T-helper 2 cell (primary cell): ENCODE measurements around the gene CYP4A22.
"Not testable (repeated sequence)": the region's sequence is repeated elsewhere in the genome, so short reads cannot be mapped to it uniquely, and the experiment has no call there.

ENCODE experiments used
- DNase-seq, 5 experiments: peaks; one replicate each; pipeline versions ENCODE4 v3.0.0 to v3.0.0-alpha.2; 2012 to 2022
- total RNA-seq, 2 donors: gene quantifications; one replicate each; lab custom pipeline; 2026; lab: John Stamatoyannopoulos, UW

CYP4A22 gene, protein sequence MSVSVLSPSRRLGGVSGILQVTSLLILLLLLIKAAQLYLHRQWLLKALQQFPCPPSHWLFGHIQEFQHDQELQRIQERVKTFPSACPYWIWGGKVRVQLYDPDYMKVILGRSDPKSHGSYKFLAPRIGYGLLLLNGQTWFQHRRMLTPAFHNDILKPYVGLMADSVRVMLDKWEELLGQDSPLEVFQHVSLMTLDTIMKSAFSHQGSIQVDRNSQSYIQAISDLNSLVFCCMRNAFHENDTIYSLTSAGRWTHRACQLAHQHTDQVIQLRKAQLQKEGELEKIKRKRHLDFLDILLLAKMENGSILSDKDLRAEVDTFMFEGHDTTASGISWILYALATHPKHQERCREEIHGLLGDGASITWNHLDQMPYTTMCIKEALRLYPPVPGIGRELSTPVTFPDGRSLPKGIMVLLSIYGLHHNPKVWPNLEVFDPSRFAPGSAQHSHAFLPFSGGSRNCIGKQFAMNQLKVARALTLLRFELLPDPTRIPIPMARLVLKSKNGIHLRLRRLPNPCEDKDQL
- total RNA-seq, result 0 reads per million in 2 donors

DNA sequence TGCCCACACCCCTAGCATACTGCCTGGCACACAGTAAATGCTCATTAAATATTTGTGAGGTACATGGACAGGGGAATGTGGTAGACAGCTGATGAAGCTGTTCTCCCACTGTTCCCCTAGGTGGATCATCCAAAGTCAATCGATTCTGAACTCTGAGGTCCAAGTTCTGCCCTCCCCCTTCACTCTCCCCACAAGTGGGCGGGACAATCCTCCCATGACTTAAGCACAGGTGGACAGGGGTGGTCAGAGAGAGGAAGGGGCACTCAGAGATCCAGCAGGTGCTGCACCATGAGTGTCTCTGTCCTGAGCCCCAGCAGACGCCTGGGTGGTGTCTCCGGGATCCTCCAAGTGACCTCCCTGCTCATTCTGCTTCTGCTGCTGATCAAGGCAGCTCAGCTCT lies at the start of gene CYP4A22:
Gene CYP4A22, plus strand, starts transcription at position 244 of the 400 bp plus-strand sequence. Its CDS starts 45 bp downstream, at position 289.
- no peak for DNase-seq

- peak in 1 of 5 experiments; percentile 24 for DNase-seq
Observed at GRCh38 chr1:47089356-47089755, 47.9 kb upstream of the CYP4A22 start.

DNA sequence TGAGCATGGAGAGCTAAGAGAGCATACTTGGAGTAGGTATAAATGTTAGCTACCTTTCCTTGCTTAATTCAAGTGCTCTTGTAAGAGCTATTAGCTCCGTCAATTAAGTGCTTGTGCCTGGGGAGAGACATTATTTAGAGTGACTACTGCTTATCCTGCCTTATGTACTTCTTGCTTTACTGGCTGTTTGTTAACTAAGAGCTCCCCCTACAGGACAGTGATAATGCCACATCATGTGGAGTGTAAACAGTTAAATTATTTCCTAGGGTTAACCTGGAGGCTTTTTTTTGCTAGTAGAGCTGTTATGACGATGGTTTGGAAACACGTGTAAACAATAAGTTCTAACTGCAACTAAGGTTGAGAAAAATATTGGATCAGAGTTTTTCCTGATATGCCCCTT lies 45.8 kb upstream of the CYP4A22 start:
- DNase-seq, result not testable (repeated sequence)

GRCh38 chr1:47104816-47105215 lies 32.4 kb upstream of the CYP4A22 start:
- DNase-seq, result no peak

GRCh38 chr1:47106792-47107191 lies 30.4 kb upstream of the CYP4A22 start:
- DNase-seq, result no peak

GRCh38 chr1:47107851-47108574 lies 29.2 kb upstream of the CYP4A22 start:
- DNase-seq, result not testable (repeated sequence)

GRCh38 chr1:47109482-47109881 lies 27.8 kb upstream of the CYP4A22 start:
- not testable (repeated sequence) for DNase-seq

GRCh38 chr1:47113178-47113577 lies 24.1 kb upstream of the CYP4A22 start:
- no peak for DNase-seq

DNA sequence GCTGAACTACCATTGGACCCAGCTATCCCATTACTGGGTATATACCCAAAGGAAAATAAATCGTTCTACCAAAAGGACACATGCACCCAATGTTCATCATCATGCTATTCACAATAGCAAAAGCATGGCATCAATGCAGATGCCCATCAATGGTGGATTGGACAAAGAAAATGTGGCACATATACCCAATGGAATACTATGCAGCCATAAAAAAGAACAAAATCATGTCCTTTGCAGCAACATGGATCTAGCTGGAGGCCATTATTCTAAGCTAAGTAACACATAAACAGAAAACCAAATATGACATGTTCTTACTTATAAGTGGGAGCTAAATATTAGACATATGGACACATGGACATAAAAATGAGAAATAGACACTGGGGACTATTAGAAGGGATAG lies 16.2 kb upstream of the CYP4A22 start:
- not testable (repeated sequence) for DNase-seq

DNA sequence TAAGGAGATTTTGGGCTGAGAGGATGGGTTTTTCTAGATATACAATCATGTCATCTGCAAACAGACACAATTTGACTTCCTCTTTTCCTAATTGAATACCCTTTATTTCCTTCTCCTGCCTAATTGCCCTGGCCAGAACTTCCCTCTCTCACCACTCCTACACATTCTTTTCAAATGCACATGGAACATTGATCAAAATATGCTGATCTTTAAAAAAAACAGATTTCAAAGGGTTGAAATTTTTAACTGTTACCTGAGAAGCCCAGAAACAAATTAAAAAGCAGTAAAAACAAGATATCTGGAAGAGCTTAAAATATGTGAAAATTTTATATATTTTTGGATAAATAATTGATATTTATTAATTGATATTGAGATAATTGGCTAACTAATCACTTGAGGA lies 12.4 kb upstream of the CYP4A22 start:
- DNase-seq, result not testable (repeated sequence)

GRCh38 chr1:47126997-47127396 lies 10.2 kb upstream of the CYP4A22 start:
- DNase-seq, result not testable (repeated sequence)

DNA sequence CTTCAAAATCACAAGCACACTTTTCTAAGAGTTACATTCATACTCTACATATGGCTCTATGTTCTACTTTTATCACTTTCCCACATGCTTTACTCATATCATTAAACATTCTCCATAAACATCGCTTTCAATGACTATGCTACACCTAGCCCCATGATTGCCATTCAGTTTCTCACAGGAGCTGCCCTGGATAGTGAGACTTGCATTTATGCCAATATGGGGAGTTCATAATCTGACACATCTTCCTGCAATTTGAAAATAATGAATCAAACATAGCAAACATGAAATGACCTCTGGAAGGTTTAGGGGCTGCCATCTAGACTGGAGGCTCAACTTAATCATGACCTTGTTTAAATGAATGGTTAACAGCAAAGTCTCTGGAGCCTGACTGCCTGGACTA lies 9.0 kb upstream of the CYP4A22 start:
- DNase-seq, result no peak

DNA sequence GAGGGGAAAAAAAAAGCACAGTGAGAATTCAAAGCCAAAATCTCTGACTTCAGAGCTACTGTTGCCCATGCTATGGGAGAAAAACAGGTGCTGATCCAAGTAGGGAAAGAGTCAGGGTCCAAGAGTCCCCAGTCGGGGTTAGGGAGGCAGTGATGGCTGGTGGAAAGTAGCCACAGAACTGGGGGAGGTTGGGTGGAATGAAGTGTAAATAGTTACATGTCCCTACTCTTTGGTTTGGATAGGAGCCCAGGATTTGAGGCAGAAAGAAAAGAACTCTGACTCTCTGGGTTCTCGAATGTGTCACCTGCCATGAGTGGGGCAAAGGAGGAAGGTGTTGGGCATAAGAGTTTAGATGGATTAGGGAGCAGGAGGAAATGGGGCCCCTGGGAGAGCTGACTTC lies 8.4 kb upstream of the CYP4A22 start:
- not testable (repeated sequence) for DNase-seq

DNA sequence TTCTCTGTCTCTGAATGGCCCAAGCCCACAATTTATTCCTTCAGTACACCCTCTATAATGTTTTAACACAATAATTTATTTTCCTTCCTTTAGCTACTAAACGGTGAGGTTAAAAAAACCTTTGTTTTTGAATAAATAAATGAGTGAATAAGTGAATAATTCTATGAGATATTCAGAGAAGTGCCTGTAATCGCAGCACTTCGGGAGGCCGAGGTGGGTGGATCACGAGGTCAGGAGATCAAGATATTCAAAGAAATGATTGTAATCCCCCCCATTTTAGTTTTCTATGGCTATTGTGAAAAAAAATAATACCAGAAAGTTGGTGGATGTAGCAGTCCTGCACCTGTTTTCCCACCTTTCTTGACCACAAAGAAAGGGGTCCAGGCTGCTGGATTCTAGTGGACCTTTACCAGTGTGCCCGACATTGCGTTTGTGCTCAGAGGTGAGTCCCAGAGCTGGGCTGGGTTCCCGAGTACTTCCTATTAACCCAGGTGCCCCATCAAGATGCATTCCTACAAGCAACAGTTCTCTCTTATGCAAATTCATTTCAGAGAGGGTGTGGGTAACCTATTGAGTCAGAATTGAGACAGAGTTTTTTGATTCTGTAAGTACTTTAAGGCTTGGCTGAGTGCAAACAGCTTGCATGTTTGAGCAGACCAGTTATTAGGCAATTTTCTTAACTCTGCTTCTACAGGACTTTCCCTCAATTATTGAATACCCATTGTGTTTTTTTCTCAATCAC lies 7.6 kb upstream of the CYP4A22 start:
- not testable (repeated sequence) for DNase-seq

DNA sequence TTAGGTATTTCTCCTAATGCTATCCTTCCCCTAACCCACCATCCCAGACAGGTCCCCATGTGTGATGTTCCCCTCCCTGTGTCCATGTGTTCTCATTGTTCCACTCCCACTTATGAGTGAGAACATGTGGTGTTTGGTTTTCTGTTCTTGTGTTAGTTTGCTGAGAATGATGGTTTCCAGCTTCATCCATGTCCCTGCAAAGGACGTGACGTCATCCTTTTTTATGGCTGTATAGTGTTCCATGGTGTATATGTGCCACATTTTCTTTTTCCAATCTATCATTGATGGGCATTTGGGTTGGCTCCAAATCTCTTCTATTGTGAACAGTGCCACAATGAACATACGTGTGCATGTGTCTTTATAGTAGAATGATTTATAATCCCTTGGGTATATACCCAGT lies 4.6 kb upstream of the CYP4A22 start:
- DNase-seq, result not testable (repeated sequence)

GRCh38 chr1:47137925-47138615 lies 829 bp downstream of the CYP4A22 start:
- DNase-seq, result no peak

- not testable (repeated sequence) for DNase-seq
Observed at GRCh38 chr1:47140358-47140757, 3.1 kb downstream of the CYP4A22 start.

- DNase-seq, result not testable (repeated sequence)
Observed at GRCh38 chr1:47143654-47144053, 6.4 kb downstream of the CYP4A22 start.

DNA sequence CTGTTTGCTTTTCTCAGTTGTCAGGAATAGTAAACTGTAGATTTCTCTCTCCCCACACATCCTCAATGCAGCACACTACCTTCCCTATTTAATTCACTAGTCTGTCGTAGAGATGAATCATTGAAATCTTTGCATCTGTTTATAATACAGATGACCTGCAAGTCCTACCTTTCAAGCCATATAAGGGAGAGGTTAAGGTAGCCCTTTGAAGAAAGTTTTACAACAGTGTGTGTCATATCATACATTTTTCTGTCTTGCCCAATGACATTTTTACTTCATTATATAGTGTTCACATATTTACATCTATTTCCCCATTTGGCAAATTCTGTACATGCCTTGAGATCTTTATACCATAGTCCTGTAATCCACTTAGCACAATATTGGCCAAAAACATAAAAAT lies 9.3 kb downstream of the CYP4A22 start:
- DNase-seq, result not testable (repeated sequence)

GRCh38 chr1:47147047-47147785 lies 10.0 kb downstream of the CYP4A22 start:
- DNase-seq, result no peak

DNA sequence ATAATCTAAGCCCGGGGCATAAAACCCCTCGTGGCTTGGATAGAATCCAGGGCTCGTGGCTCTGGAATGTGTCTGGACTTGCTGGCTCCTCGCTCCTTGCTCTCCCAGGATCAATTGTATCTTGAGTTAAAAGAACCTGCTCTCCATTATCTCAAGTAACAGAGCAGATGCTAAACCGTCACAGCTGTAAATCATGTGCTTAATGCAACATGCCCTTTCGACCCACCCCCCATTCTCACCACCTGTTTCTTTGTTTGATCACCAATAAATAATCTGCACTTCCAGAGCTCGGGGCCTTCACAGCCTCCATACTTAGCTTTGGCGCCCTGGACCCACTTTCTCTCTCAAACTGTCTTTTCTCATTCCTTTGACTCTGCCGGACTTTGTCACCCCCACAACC lies 11.9 kb downstream of the CYP4A22 start:
- DNase-seq, result not testable (repeated sequence)
